Esophagus muscularis mucosa (tissue), 4 donors: ENCODE data around the gene RGS18. TPM values are rescaled to one million over a fixed set of nuclear protein-coding genes. Genes with fewer than 3 reads are reported as not detected.

ENCODE experiments used
- DNase-seq: peaks from one replicate; pipeline ENCODE4 v3.0.0-alpha.2; 2017; ENCODE audit errors: extremely low spot score
- H3K27ac ChIP-seq, 4 donors: fragments of 200-600 bp; sonication (generic); replicated peaks in 1 of 4; 1 replicate in 3 of 4; 2 replicates in 1 of 4; pipeline ENCODE4 v1.5.1; 2016 to 2019; ENCODE audit warnings: mild to moderate bottlenecking in 1 of 4
- H3K27me3 ChIP-seq, 4 donors: fragments of 200-600 bp; sonication (generic); one replicate each; pipeline versions ENCODE4 v1.5.1 to v1.6.0; 2016 to 2019
- H3K36me3 ChIP-seq, 4 donors: fragments of 200-600 bp; sonication (generic); one replicate each; pipeline ENCODE4 v1.5.1; 2016 to 2019
- H3K4me1 ChIP-seq, 4 donors: fragments of 200-600 bp; sonication (generic); one replicate each; pipeline ENCODE4 v1.5.1; 2016 to 2019
- H3K4me3 ChIP-seq, 4 donors: fragments of 200-600 bp; sonication (generic); 1 replicate in 2 of 4; 2 replicates in 2 of 4; pipeline ENCODE4 v1.5.1; 2016 to 2019; ENCODE audit warnings: mild to moderate bottlenecking in 4 of 4, moderate library complexity in 1 of 4
- H3K9me3 ChIP-seq, 4 donors: fragments of 200-600 bp; sonication (generic); 1 replicate in 3 of 4; 2 replicates in 1 of 4; pipeline ENCODE4 v1.5.1; 2016 to 2019
- EP300 ChIP-seq: sonication (generic); formaldehyde crosslinking; IDR thresholded peaks from one replicate; pipeline ENCODE4 v1.6.1; 2017; ENCODE audit warnings: antibody characterized with exemption
- POLR2A ChIP-seq: fragments of 450-650 bp; IDR thresholded peaks from one replicate; pipeline ENCODE4 v1.6.1; 2017; ENCODE audit warnings: antibody characterized with exemption, moderate library complexity, mild to moderate bottlenecking, low read depth
- POLR2AphosphoS5 ChIP-seq, 2 donors: sonication (generic); formaldehyde crosslinking; IDR thresholded peaks; one replicate each; pipeline ENCODE4 v1.6.1; 2017; ENCODE audit warnings: antibody characterized with exemption in 2 of 2
- WGBS: methylation state at CpG from one replicate; pipeline ENCODE4 v1.1.5; 2018; 5-methylcytosine and 5-hydroxymethylcytosine counted together
- intact Hi-C: fragments of 100-400 bp; cut with DNase I; formaldehyde crosslinking; loops from one replicate; pipeline ENCODE4 v1.15.1; 2023
- total RNA-seq, 4 donors: library from RNA; depleted of rRNA; stranded (reverse); fragments of >200 nt; gene quantifications; one replicate each; pipeline versions ENCODE4 v1.1.0 to v1.2.1, GENCODE V29; 2016
- TF ChIP-seq, protein P1 (sequence below), 3 experiments: fragments of 200-600 bp in 2 of 3; fragments of 450-650 bp in 1 of 3; sonication (generic) in 2 of 3; IDR thresholded peaks; one replicate each; pipeline ENCODE4 v1.5.1; 2017 to 2019; ENCODE audit warnings: antibody characterized with exemption in 3 of 3, mild to moderate bottlenecking in 2 of 3, moderate library complexity in 1 of 3

The RGS18 gene, protein sequence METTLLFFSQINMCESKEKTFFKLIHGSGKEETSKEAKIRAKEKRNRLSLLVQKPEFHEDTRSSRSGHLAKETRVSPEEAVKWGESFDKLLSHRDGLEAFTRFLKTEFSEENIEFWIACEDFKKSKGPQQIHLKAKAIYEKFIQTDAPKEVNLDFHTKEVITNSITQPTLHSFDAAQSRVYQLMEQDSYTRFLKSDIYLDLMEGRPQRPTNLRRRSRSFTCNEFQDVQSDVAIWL
- 1 to 10 TPM in 2 of 4 donors, under 1 TPM in 2; 0.45 to 3.6 (median 1.3) TPM for total RNA-seq

DNA sequence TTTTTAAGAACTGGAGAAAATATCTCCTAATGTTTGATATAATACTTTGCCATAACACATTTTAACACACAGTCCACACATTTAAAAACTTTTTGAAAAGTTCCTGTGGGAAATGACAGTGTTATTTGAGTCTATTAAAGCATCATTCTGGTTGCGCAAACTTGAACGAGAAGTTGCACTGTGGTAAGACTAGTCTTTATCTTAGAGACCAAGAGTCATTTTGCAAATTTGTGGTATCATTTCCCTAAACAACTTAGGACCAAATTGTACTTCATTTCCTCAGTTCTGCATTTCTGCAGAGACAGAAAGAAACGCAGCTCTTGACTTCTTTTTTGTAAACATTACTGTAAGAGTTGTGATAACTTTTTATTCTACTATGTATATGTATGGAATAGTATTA, at the start of gene RGS18:
RGS18 (plus strand) TSS at position 282 of the 400 bp plus-strand sequence. CDS start 176 bp downstream, outside the sequence.
- Histone ChIP-seq H3K27me3 (no peaks in the 10 kb centered on the region), H3K27ac (no peak within 1 kb of the TSS), H3K4me1 (no peaks in the 10 kb centered on the region), H3K36me3 (no peaks in the 10 kb centered on the region), H3K4me3 (no peak within 1 kb of the TSS), H3K9me3 (no peaks in the 10 kb centered on the region)
- intact Hi-C loops, result no loop called here
- whole genome bisulfite sequencing, result 65% methylated on average over 3 of the region's 3 CpGs
- no peak for DNase-seq
- TF ChIP-seq EP300 (no peak), POLR2AphosphoS5 (IDR thresholded peaks at IDR 0.05) (no peak), POLR2A (no peak)
- TF ChIP-seq, protein P1, sequence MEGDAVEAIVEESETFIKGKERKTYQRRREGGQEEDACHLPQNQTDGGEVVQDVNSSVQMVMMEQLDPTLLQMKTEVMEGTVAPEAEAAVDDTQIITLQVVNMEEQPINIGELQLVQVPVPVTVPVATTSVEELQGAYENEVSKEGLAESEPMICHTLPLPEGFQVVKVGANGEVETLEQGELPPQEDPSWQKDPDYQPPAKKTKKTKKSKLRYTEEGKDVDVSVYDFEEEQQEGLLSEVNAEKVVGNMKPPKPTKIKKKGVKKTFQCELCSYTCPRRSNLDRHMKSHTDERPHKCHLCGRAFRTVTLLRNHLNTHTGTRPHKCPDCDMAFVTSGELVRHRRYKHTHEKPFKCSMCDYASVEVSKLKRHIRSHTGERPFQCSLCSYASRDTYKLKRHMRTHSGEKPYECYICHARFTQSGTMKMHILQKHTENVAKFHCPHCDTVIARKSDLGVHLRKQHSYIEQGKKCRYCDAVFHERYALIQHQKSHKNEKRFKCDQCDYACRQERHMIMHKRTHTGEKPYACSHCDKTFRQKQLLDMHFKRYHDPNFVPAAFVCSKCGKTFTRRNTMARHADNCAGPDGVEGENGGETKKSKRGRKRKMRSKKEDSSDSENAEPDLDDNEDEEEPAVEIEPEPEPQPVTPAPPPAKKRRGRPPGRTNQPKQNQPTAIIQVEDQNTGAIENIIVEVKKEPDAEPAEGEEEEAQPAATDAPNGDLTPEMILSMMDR (IDR thresholded peaks at IDR 0.05), result no peak

DNA sequence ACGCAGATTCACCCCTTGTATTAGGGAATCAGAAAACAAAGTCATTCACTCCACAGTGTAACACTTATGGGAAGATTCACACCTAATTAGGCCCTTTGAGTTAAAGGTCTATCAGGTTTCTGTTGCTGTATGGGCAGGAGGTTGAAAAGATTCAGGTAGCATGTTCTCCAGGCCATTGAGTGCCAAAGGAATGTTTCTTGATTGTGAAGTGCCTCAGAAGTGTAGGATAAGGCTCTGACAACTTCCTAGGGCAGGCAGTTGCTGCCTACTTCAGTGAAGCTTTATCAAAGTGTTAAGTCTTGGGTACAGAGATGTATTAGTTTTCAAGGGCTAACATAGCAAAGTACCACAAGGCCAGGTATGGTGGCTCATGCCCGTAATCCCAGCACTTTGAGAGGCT, 48.7 kb upstream of the RGS18 start:
- H3K4me3 ChIP-seq, result no peak overlapping the region
- TF ChIP-seq EP300 (no peak), POLR2AphosphoS5 (IDR thresholded peaks at IDR 0.05) (no peak), POLR2A (no peak)
- TF ChIP-seq, protein P1 (IDR thresholded peaks at IDR 0.05), result no peak
- no peaks in the 10 kb centered on the region for H3K36me3 ChIP-seq
- H3K27ac ChIP-seq, result no peak overlapping the region
- no peaks in the 10 kb centered on the region for H3K27me3 ChIP-seq
- no peaks in the 10 kb centered on the region for H3K4me1 ChIP-seq
- no peaks in the 10 kb centered on the region for H3K9me3 ChIP-seq
- intact Hi-C loops, result no loop called here
- WGBS, result 88% methylated on average over 2 of the region's 2 CpGs
- DNase-seq, result no peak

DNA sequence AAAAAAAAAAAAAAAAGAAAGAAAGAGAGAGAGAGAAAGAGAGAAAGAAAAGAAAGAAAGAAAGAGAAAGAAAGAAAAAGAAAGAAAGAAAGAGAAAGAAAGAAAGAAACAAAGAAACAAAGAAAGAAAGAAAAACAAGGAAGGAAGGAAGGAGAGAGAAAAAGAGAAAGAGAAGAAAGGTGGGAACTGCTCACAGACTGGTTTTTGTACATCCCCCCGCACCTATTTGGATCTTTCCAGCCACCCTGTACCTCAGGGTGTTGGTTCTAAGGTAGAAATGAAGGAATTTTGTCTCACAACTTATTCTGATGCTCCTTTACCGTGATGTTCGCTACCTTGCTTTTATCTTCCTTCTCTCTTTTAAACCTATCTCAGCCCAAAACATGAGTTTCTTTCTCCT, 43.3 kb upstream of the RGS18 start:
- WGBS, result 97% methylated on average over 3 of the region's 3 CpGs
- Histone ChIP-seq H3K27ac (no peak overlapping the region), H3K4me1 (no peaks in the 10 kb centered on the region), H3K36me3 (no peaks in the 10 kb centered on the region), H3K9me3 (no peaks in the 10 kb centered on the region), H3K4me3 (no peak overlapping the region), H3K27me3 (no peaks in the 10 kb centered on the region)
- TF ChIP-seq POLR2AphosphoS5 (IDR thresholded peaks at IDR 0.05) (no peak), POLR2A (no peak), EP300 (no peak)
- TF ChIP-seq, protein P1 (IDR thresholded peaks at IDR 0.05), result no peak
- DNase-seq, result no peak
- intact Hi-C loops, result no loop called here

DNA sequence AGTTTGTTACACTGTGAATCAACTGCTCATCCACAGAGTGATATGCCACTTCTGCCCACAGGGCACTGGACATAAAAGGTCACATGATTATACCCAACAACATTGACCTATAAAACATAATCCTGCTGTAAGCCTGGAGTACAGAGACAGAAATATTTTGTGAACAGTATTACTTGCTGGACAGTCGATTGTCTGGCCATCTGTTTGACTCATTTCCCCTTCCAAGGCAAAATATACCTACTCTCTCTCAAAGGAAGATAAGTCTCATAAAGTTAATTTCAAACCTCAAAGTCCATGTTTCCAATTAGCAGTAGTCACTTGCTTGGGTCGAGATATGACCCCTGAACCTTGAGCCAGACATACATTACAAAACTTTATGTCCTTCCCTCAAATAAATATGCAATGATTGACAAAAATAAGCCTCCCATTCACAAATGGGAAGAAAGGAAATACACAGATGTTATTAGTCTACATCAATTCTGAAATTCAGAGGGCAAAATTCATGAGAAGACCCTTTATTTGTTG, 39.3 kb upstream of the RGS18 start:
- no peak for TF ChIP-seq POLR2A
- TF ChIP-seq EP300, result no peak
- TF ChIP-seq, protein P1 (IDR thresholded peaks at IDR 0.05), result no peak
- TF ChIP-seq POLR2AphosphoS5 (IDR thresholded peaks at IDR 0.05), result no peak
- DNase-seq, result no peak
- Histone ChIP-seq H3K9me3 (no peaks in the 10 kb centered on the region), H3K36me3 (no peaks in the 10 kb centered on the region), H3K27ac (no peak overlapping the region), H3K4me3 (no peak overlapping the region), H3K27me3 (no peaks in the 10 kb centered on the region), H3K4me1 (no peaks in the 10 kb centered on the region)
- WGBS, result 78% methylated on average over 2 of the region's 2 CpGs
- intact Hi-C loops, result no loop called here

DNA sequence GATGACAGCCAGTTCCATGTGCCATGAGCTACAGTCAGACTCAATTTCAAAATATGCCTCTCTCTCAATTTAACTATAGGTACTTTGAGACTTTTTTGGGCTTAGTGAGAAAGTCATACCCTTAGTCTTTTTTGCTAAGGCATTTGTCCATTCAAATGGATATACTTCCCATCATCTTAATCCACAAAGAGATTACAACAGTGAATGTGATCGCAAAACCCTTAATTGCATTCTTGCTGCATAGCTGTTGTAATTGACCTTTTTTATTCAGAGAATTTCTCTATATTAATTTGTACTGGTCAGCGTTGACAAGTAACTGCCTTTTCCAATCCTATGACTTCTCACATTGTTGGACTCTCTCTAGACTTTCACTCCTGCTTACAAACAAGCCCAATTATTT, 38.6 kb upstream of the RGS18 start:
- no peaks in the 10 kb centered on the region for H3K9me3 ChIP-seq
- no peak for DNase-seq
- no peak for TF ChIP-seq POLR2A
- TF ChIP-seq, protein P1 (IDR thresholded peaks at IDR 0.05), result no peak
- TF ChIP-seq POLR2AphosphoS5 (IDR thresholded peaks at IDR 0.05), result no peak
- no peak for TF ChIP-seq EP300
- intact Hi-C loops, result no loop called here
- no peaks in the 10 kb centered on the region for H3K27me3 ChIP-seq
- H3K36me3 ChIP-seq, result no peaks in the 10 kb centered on the region
- H3K4me1 ChIP-seq, result no peaks in the 10 kb centered on the region
- no peak overlapping the region for H3K27ac ChIP-seq
- no peak overlapping the region for H3K4me3 ChIP-seq
- WGBS, result 91% methylated on average over 2 of the region's 2 CpGs
